ENCODE data around the gene FEN1.

The FEN1 gene

GRCh38 chr11:61805146-61805545 is 12.4 kb downstream of the FEN1 start:
- Histone ChIP-seq H2AFZ (ENCODE audit: insufficient read depth, low read length, poor library complexity) (no peak overlapping the region), H3K27ac (ENCODE audit: low read depth, low read length) (no peak overlapping the region), H3K14ac (ENCODE audit: low read length) (no peak overlapping the region), H4K12ac (ENCODE audit: low read depth, low read length) (no peak overlapping the region), H2AK5ac (ENCODE audit: low read length) (no peak overlapping the region), H4K91ac (ENCODE audit: low read depth, low read length) (no peak overlapping the region), H2BK12ac (ENCODE audit: low read length) (no peak overlapping the region), H3K9me3 (ENCODE audit: insufficient read depth, low read depth, low read length) (no peaks in the 10 kb centered on the region), H3K4me3 (ENCODE audit: low read depth, low read length) (no peak overlapping the region), H3K4me1 (ENCODE audit: control insufficient read depth in 1 of 2, insufficient read depth in 2 of 2, low read length in 2 of 2) (peaks cover 0 to 3% of the 10 kb centered on the region in 2 experiments), H3K27me3 (ENCODE audit: insufficient read depth, low read length) (no peaks in the 10 kb centered on the region), H3K79me2 (ENCODE audit: control insufficient read depth, insufficient read depth, low read length, poor library complexity) (no peaks in the 10 kb centered on the region), H3K9ac (ENCODE audit: low read length) (no peak overlapping the region), H3K23ac (ENCODE audit: low read length) (no peak overlapping the region), H3K79me1 (ENCODE audit: low read length) (no peaks in the 10 kb centered on the region), H3K18ac (ENCODE audit: low read length) (no peak overlapping the region), H2BK120ac (ENCODE audit: insufficient read depth, low read length, poor library complexity) (no peak overlapping the region), H2BK5ac (ENCODE audit: low read depth, low read length, poor library complexity) (no peak overlapping the region), H4K8ac (ENCODE audit: low read depth, low read length) (no peak overlapping the region), H3K4ac (ENCODE audit: low read depth, low read length) (no peak overlapping the region), H3K36me3 (ENCODE audit: control insufficient read depth in 1 of 2, insufficient read depth in 2 of 2, low read length in 2 of 2) (peaks cover 56 to 81% of the 10 kb centered on the region in 2 experiments), H3K4me2 (ENCODE audit: low read length) (no peak overlapping the region)
- no peak for DNase-seq
- WGBS (ENCODE audit: extremely low coverage, insufficient coverage, insufficient read length) = no CpG with 5 or more reads among the region's 1 CpG

DNA sequence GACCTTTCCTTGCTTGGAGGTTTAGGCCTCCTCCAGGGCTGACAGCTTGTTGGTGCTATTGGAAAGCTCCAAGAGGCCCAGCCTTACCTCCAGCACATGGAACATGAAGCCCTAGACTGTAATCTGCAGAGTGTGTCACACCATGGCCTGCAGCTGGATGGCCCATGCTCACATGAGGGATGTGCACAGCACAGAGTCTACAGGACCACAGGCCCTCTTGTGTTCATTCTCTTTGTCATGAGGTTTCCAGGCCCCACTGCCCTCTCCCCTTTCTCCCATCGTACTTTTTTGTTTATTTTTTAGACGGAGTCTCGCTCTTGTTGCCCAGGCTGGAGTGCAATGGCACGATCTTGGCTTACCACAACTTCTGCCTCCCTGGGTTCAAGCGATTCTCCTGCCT is 14.1 kb downstream of the FEN1 start:
- Histone ChIP-seq H3K27ac (ENCODE audit: low read depth, low read length) (no peak overlapping the region), H4K91ac (ENCODE audit: low read depth, low read length) (no peak overlapping the region), H3K4me2 (ENCODE audit: low read length) (no peak overlapping the region), H3K9me3 (ENCODE audit: insufficient read depth, low read depth, low read length) (no peaks in the 10 kb centered on the region), H3K4ac (ENCODE audit: low read depth, low read length) (no peak overlapping the region), H2BK5ac (ENCODE audit: low read depth, low read length, poor library complexity) (no peak overlapping the region), H3K79me1 (ENCODE audit: low read length) (no peaks in the 10 kb centered on the region), H4K8ac (ENCODE audit: low read depth, low read length) (no peak overlapping the region), H3K23ac (ENCODE audit: low read length) (no peak overlapping the region), H2BK120ac (ENCODE audit: insufficient read depth, low read length, poor library complexity) (no peak overlapping the region), H3K4me3 (ENCODE audit: low read depth, low read length) (no peak overlapping the region), H3K36me3 (ENCODE audit: control insufficient read depth in 1 of 2, insufficient read depth in 2 of 2, low read length in 2 of 2) (peaks cover 69 to 90% of the 10 kb centered on the region in 2 experiments), H3K14ac (ENCODE audit: low read length) (no peak overlapping the region), H3K4me1 (ENCODE audit: control insufficient read depth in 1 of 2, insufficient read depth in 2 of 2, low read length in 2 of 2) (no peaks in the 10 kb centered on the region), H3K18ac (ENCODE audit: low read length) (no peak overlapping the region), H4K12ac (ENCODE audit: low read depth, low read length) (no peak overlapping the region), H2AK5ac (ENCODE audit: low read length) (no peak overlapping the region), H2AFZ (ENCODE audit: insufficient read depth, low read length, poor library complexity) (no peak overlapping the region), H3K79me2 (ENCODE audit: control insufficient read depth, insufficient read depth, low read length, poor library complexity) (no peaks in the 10 kb centered on the region), H2BK12ac (ENCODE audit: low read length) (no peak overlapping the region), H3K9ac (ENCODE audit: low read length) (no peak overlapping the region), H3K27me3 (ENCODE audit: insufficient read depth, low read length) (no peaks in the 10 kb centered on the region)
- no peak for DNase-seq
- no CpG with 5 or more reads among the region's 5 CpGs for WGBS (ENCODE audit: extremely low coverage, insufficient coverage, insufficient read length)

GRCh38 chr11:61810671-61811175 is 18.0 kb downstream of the FEN1 start:
- H3K4me1 ChIP-seq (ENCODE audit: control insufficient read depth in 1 of 2, insufficient read depth in 2 of 2, low read length in 2 of 2) = peaks cover 0 to 7% of the 10 kb centered on the region in 2 experiments
- H3K4ac ChIP-seq (ENCODE audit: low read depth, low read length) = no peak overlapping the region
- no peak overlapping the region for H4K8ac ChIP-seq (ENCODE audit: low read depth, low read length)
- no peaks in the 10 kb centered on the region for H3K9me3 ChIP-seq (ENCODE audit: insufficient read depth, low read depth, low read length)
- no peak for DNase-seq
- H3K14ac ChIP-seq (ENCODE audit: low read length) = no peak overlapping the region
- no peak overlapping the region for H3K18ac ChIP-seq (ENCODE audit: low read length)
- peaks cover 13% of the 10 kb centered on the region for H3K79me1 ChIP-seq (ENCODE audit: low read length)
- H3K27ac ChIP-seq (ENCODE audit: low read depth, low read length) = no peak overlapping the region
- no peak overlapping the region for H2AK5ac ChIP-seq (ENCODE audit: low read length)
- no peaks in the 10 kb centered on the region for H3K27me3 ChIP-seq (ENCODE audit: insufficient read depth, low read length)
- H3K79me2 ChIP-seq (ENCODE audit: control insufficient read depth, insufficient read depth, low read length, poor library complexity) = peaks cover 4% of the 10 kb centered on the region
- H3K4me3 ChIP-seq (ENCODE audit: low read depth, low read length) = no peak overlapping the region
- H2AFZ ChIP-seq (ENCODE audit: insufficient read depth, low read length, poor library complexity) = no peak overlapping the region
- no CpG with 5 or more reads among the region's 8 CpGs for WGBS (ENCODE audit: extremely low coverage, insufficient coverage, insufficient read length)
- no peak overlapping the region for H3K9ac ChIP-seq (ENCODE audit: low read length)
- no peak overlapping the region for H2BK5ac ChIP-seq (ENCODE audit: low read depth, low read length, poor library complexity)
- H3K36me3 ChIP-seq (ENCODE audit: control insufficient read depth in 1 of 2, insufficient read depth in 2 of 2, low read length in 2 of 2) = peaks cover 59 to 74% of the 10 kb centered on the region in 2 experiments
- no peak overlapping the region for H2BK120ac ChIP-seq (ENCODE audit: insufficient read depth, low read length, poor library complexity)
- no peak overlapping the region for H2BK12ac ChIP-seq (ENCODE audit: low read length)
- no peak overlapping the region for H3K23ac ChIP-seq (ENCODE audit: low read length)
- H3K4me2 ChIP-seq (ENCODE audit: low read length) = no peak overlapping the region
- no peak overlapping the region for H4K12ac ChIP-seq (ENCODE audit: low read depth, low read length)
- no peak overlapping the region for H4K91ac ChIP-seq (ENCODE audit: low read depth, low read length)

GRCh38 chr11:61811831-61812230 is 19.1 kb downstream of the FEN1 start:
- Histone ChIP-seq H3K9ac (ENCODE audit: low read length) (no peak overlapping the region), H3K14ac (ENCODE audit: low read length) (no peak overlapping the region), H2BK120ac (ENCODE audit: insufficient read depth, low read length, poor library complexity) (no peak overlapping the region), H3K4me2 (ENCODE audit: low read length) (no peak overlapping the region), H4K12ac (ENCODE audit: low read depth, low read length) (no peak overlapping the region), H3K27ac (ENCODE audit: low read depth, low read length) (no peak overlapping the region), H3K4ac (ENCODE audit: low read depth, low read length) (no peak overlapping the region), H2AK5ac (ENCODE audit: low read length) (no peak overlapping the region), H3K79me2 (ENCODE audit: control insufficient read depth, insufficient read depth, low read length, poor library complexity) (peaks cover 10% of the 10 kb centered on the region), H3K9me3 (ENCODE audit: insufficient read depth, low read depth, low read length) (no peaks in the 10 kb centered on the region), H2BK5ac (ENCODE audit: low read depth, low read length, poor library complexity) (no peak overlapping the region), H3K4me3 (ENCODE audit: low read depth, low read length) (no peak overlapping the region), H3K4me1 (ENCODE audit: control insufficient read depth in 1 of 2, insufficient read depth in 2 of 2, low read length in 2 of 2) (peaks cover 0 to 7% of the 10 kb centered on the region in 2 experiments), H3K36me3 (ENCODE audit: control insufficient read depth in 1 of 2, insufficient read depth in 2 of 2, low read length in 2 of 2) (peaks cover 52 to 66% of the 10 kb centered on the region in 2 experiments), H2AFZ (ENCODE audit: insufficient read depth, low read length, poor library complexity) (no peak overlapping the region), H3K27me3 (ENCODE audit: insufficient read depth, low read length) (no peaks in the 10 kb centered on the region), H3K79me1 (ENCODE audit: low read length) (peaks cover 24% of the 10 kb centered on the region), H3K18ac (ENCODE audit: low read length) (no peak overlapping the region), H4K8ac (ENCODE audit: low read depth, low read length) (no peak overlapping the region), H2BK12ac (ENCODE audit: low read length) (no peak overlapping the region), H3K23ac (ENCODE audit: low read length) (no peak overlapping the region), H4K91ac (ENCODE audit: low read depth, low read length) (no peak overlapping the region)
- no peak for DNase-seq
- WGBS (ENCODE audit: extremely low coverage, insufficient coverage, insufficient read length) = no CpG with 5 or more reads among the region's 5 CpGs
